Kidney glomerular epithelial cell (primary cell): ENCODE data around the gene NME1.
"Not testable (repeated sequence)": the region's sequence is repeated elsewhere in the genome, so short reads cannot be mapped to it uniquely, and the experiment has no call there.

Experiments used
- DNase-seq: peaks from one replicate; lab custom pipeline; 2025; lab: John Stamatoyannopoulos, UW

The NME1 gene

DNA sequence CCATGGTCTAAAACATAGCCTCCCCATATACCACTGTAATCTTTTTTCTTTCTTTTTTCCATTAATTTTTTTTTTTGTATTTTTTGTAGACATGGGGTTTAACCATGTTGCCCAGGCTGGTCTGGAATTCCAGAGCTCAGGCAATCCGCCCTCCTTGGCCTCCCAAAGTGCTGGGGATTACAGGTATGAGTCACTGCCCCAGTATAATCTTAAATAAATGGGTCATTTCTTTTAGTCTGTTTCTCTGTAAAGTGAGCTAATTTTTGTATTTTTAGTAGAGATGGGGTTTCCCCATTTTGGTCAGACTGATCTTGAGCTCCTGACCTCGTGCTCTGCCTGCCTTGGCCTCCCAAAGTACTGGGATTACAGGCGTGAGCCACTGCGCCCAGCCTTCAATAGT is 5.7 kb upstream of the NME1 start:
- no peak for DNase-seq

DNA sequence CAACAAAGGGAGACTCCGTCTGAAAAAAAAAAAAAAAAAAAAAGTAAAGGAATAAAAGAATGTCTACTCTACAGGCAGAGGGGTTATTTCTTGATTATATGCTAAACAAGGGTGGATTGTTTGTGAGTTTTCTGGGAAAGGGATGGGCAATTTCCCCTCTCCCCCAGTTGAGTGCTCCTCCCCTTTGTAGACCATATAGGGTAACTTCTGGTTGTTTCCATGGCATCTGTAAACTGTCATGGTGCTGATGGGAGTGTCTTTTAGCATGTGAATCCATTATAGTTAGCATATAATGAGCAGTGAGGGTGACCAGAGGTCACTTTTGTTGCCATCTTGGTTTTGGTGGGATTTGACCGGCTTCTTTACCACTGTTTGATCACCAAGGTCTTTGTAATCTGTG is 4.2 kb upstream of the NME1 start:
- DNase-seq = no peak

DNA sequence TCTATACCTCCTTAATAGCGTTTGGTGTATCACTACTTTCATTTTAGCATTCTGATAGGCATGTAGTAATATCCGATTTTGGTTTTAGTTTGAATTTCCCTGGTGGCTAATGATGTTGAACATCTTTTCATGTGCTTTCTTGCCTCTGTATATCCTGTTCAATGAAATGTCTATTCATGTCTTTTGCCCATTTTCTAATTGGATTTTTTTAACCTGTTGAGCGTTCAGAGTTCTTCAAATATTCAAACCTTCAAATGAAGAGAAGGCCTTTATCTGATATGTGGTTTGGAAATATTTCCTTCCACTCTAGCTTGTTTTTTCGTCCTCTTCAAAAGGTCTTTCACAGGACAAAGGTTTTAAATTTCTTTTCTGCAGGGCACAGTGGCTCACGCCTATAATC is 2.4 kb upstream of the NME1 start:
- DNase-seq = no peak

DNA sequence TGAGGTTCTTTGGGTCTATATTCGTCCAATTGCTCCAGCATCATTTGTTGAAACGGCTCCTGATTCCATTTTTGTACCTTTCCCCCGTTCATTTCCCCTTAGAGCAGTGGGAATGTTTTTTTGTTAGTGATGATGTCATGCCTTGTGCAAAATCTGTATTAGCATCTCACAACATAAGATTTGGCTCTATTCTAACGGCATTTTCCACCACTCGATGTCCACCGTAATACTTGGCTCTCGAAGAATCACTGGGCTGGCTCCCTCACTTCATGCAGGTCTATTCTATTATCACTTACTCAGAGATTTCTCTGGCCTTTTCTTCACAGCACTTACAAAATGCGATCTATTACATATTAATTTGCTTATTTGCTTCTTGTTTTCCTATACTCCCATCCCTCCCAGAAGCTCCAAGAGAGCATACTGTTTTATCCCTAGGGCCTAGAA is 571 bp upstream of the NME1 start:
- DNase-seq = no peak

DNA sequence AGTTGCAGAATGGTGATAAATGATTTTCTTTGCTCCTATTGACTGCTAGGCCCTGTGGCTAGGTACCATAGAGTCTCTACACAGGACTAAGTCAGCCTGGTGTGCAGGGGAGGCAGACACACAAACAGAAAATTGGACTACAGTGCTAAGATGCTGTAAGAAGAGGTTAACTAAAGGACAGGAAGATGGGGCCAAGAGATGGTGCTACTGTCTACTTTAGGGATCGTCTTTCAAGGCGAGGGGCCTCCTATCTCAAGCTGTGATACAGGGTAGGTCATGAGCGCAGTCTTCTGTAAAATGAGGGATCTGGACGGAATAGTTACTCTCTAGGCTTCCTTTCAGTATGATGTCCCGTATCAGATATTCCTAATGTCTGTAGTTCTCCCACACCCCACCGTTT is 817 bp downstream of the NME1 start:
- no peak for DNase-seq

DNA sequence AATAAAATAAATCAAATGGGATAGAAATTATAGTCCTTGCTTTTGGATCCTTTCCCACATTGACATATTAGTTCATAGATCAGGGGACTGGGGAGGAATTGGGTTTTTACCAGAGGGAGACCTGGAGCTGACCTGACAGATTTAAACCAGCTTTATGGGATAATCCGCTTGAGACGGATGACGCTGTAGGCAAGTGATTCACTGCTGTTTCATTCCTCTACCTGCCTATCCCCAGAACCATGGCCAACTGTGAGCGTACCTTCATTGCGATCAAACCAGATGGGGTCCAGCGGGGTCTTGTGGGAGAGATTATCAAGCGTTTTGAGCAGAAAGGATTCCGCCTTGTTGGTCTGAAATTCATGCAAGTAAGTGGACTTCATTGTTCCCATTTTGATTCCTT is 2.1 kb downstream of the NME1 start:
- DNase-seq = no peak

DNA sequence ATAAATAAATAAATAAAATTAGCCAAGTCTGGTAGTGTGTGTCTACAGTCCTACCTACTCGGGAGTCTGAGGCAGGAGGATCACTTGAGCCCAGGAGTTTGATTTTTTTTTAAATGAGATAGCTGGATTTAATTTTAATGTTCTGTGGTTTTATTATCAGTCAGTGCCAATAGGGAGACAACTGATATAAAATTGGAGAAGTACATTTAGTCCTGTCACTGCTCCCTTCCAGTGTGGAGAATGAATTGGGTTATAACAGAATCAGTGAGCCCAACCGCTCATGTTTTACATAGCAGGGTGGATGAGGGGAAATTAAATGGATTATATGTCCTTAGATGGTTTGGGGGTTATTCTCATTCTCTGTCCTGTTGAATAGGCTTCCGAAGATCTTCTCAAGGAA is 6.2 kb downstream of the NME1 start:
- no peak for DNase-seq

DNA sequence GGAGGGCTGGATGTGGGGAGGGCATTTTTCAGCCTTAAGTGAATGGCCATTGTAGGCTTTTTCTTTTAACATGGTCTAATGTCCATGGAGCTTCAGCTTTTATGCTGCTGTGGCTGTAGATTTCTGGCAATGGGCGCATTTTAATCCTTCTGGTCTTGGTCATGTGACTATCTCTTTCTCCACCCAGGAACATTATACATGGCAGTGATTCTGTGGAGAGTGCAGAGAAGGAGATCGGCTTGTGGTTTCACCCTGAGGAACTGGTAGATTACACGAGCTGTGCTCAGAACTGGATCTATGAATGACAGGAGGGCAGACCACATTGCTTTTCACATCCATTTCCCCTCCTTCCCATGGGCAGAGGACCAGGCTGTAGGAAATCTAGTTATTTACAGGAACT is 8.2 kb downstream of the NME1 start:
- DNase-seq = no peak

DNA sequence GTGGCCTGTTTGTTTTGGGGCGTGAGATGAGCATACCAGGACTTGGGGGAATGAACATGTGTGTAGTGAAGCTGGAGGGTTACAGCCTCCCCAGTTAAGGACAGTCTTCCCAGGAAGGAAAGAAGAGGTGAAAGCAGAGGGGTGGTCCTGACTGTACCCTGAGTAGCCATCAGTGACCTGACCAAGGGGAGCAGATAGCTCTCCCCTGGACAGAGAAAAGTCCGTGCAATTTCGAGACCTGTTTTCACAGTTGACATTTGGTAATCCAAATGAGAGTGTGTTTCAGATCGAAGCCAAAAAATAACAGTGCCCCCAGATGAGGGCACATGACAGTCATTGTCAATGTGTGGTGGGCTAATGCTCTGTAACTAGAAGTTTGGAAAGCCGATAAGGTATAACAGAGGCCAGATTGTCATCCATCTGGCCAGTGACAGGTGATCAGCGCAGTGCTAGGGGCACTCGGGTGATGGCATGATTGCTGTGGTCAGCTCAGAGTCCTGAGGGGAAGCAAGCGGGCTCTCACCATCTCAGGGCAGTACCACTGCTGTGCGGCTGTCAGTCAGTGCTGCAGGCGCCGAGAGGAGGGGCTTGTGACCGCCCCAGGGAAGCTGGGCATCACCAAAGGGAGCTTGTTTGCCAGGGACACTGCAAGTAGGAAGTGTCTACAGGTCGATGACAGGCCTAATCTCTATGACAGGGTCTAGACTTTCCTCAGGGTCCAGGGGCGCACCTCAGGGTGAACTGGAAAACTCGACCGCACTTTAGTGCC is 11.7 kb downstream of the NME1 start:
- DNase-seq = no peak

DNA sequence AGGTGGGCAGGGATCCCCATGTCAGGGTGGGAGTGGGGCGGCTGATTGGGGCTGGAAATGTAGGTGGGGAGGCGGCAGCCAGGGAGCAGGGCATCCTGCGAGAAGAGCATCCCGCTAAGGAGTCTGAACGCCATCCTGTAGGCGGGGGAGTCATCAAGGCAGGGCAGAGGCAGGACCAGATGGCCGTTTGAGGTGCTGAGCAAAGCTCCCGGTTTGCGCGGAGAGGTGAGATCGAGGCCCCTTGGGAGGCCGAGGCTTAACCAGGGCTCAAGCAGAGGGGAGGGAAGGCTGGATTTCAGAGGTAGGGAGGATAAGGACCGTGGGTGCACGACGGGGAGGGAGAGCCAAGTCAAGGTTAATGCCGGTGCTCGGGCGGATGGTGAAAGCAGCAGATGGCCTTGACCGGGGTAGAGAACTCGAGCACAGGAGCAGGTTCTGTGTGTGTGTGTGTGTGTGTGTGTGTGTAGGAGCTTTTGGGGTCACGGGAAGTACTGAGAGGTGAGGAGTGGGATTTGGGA is 12.4 kb downstream of the NME1 start:
- DNase-seq = no peak

DNA sequence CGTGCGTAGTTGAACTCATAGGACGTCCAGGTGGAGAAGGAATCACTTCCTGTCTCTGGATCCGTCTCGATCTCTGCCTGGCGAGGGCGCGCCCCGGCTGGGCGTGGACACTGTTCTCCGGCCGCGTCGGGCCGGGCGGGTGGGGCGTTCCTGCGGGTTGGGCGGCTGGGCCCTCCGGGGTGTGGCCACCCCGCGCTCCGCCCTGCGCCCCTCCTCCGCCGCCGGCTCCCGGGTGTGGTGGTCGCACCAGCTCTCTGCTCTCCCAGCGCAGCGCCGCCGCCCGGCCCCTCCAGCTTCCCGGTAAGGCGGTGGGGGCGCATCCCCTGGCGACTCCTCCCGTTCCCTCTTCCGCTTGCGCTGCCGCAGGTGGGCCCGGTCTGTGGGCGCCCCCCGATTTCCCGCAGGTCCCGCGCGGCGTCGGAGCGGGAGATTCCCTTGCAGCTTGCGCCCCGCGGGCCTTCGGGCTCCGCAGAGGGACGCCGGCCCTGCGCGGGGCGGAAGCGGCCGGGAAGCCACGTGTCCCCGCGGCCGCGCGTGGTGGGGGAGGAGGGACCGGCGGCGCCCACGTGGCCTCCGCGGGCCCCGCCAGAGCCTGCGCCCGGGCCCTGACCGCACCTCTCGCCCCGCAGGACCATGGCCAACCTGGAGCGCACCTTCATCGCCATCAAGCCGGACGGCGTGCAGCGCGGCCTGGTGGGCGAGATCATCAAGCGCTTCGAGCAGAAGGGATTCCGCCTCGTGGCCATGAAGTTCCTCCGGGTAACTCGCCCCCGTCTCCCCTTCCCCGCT is 13.0 kb downstream of the NME1 start, which contains the start of gene NME2:
TSS of gene NME2 (plus strand) at position 214 of the 789 bp plus-strand sequence. CDS start at position 634, 420 bp downstream.
- peak; percentile 81 for DNase-seq

DNA sequence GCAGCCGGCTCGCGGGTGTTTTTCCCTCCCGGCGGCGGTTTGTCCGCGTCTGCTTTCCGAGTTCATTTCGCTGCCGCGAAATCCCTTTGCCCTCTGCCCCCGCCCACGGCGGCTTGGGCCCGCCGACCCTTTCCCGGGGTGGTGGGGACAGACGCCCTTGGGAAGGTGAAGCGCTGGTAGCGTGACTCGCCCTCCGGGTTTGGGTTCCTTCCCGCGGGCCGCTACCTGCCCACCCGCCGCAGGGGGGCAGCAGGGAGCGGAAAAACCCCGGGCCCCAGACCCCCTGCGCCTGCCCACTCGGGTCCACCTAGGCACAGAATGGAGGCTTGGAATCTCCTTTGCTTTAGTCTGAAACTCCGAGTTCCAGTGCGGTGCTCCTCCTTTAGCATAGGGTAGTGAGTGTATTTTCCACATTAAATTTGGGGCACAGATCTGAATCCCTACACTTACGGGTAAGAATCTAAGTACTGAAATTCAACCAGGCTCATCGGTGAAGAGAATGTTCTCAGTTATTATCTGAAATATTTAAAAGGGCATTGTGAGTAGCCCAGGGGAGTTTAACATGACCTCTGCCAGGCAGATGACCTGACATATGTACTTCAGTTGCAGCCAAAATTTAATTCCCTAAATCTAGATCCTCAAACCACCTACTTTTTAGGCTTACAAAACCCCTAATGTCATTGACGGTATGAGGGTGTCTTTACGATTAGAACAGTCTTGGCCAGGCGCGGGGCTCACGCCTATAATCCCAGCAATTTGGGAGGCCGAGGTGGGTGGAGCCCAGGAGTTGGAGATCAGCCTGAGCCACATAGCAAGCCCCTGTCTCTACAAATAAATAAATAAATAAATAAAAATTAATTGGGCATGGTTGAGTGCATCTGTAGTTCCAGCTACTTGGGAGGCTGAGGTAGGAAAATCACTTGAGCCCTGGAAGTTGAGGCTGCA is 13.9 kb downstream of the NME1 start:
- DNase-seq = peak; percentile 46

DNA sequence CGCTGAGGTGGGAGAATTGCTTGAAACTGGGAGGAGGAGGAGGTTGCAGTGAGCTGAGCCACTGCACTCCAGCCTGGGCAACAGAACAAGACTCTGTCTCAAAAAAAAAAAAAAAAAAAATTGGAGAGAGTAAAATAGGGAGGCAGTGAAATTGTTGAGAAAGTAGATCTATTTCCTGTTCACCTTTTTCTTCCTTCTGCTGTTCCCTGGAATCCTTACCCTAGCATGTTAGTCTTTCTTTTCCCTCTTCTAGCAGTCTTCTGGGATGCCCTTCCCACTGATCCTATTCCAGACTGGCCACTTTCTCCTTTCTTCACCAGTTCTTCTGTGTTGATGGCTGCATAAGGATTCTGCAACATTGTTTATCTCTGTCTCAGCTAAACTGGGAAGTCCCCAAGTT is 16.0 kb downstream of the NME1 start:
- no peak for DNase-seq

DNA sequence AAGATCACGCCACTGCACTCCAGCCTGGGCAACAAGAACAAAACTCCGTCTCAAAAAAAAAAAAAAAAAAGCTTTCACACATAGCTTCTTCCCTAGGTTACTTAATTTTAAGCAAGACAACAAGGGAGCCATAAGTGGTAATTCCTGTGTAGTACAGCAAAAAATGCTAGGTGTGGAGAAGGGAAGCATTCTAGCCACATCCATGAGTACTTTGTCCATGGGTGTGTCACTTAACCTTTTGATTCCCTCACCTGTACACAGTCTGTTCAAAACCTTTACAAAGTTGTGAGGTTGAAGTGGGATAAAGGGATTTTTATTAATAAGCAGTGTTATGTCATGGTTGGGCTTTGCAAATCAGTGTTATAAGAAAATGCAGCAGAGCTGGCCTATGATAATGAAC is 17.4 kb downstream of the NME1 start:
- no peak for DNase-seq

DNA sequence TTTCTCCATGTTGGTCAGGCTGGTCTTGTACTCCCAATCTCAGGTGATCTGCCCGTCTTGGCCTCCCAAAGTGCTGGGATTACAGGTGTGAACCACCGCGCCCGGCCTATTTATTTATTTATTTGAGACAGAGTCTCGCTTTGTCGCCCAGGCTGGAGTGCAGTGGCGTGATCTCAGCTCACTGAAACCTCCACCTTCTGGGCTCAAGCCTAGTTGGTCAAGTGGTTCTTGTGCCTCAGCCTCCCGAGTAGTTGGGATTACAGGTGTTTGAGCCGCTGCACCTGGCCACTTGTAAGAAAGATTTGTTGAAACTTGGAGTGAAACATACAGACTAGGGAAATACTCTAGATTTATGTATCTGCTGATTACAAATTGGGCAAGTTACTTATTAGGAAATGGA is 18.7 kb downstream of the NME1 start:
- DNase-seq = not testable (repeated sequence)

DNA sequence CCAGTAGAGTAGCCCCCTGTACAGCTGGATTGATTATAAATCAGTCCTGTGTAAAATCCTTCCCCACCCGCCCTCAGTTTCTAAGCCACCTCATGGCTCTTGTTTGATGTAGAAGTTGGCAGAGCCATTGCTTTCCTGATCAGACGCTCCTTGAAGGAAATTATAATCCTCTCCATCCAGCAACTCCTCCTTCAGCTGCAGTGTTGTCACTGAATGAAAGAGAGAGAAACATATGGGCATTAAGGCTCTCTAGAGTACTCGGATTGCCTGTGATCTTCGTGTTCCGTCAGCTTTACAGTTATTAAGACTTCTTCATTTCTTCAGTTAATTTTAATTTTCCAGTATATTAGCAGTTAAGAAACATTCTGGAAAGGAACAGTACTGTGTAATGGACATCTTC is 27.1 kb downstream of the NME1 start:
- DNase-seq = no peak

DNA sequence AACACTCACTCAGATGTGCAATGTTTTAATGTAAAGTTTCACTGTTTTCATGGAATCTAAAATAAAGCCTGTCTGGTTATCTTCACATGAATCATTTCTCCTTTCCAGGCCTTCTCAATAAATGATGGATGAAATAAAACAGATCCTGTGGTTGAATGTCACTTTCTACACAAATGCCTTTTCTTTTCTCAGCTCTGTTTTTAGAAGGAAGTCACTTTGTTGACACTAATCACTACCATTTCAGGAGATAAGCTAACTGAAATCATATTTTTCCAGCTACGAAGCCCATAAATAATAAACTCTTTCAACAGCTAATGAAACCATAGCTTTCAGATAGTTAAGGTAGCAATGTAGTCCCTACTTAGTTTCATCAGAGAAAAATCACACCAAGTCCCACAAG is 30.8 kb downstream of the NME1 start:
- DNase-seq = no peak

DNA sequence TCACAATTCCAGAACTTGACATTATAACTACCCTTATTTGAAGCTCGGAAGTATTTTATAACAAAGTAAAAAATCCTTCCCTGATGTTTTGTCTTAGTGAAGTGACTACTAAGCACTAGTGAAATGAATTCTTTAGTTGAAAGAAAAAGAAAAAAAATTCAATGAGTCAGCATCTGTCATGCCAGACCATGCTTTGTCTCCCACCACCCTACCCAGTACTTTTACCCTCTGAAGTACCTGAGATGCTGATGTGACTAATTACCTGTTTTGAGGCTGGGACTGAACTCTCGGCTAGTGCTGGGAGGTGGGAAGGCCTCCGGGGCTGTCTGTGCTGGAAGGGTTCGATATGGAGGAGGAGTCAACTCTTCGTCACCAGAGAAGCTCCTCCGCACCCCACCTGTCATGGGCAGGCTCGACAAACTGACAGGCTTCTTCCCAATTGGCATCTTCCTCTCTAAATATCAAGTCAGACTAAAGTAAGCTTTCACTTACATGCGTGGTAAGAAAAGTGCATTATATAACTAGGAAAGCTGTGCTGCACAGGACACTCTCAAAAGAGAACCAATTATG is 32.5 kb downstream of the NME1 start:
- no peak for DNase-seq

DNA sequence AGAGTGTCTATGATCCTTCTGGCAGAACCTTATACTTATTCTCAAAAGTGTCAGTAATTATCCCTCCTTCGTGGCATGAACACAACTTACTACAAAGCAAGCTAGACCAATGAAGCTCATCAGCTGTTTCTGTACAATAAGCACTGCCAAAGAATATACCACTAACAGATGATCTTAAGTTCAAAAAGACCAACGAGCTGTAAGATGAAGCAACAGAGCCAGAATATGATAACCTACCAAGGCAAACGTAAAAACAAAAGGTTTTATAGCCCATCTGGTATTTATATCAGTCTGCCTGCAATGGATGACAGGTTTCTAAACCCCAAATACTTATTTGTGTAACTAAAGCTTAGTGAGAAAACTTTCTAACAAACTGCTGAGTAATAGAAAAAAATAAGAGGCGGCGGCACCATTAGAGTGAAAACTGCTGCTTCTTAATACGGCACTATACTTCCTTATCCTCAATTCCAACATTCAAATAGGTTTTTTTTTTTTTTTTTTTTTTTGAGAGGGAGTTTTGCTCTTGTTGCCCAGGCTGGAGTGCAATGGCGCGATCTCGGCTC is 35.0 kb downstream of the NME1 start:
- no peak for DNase-seq

DNA sequence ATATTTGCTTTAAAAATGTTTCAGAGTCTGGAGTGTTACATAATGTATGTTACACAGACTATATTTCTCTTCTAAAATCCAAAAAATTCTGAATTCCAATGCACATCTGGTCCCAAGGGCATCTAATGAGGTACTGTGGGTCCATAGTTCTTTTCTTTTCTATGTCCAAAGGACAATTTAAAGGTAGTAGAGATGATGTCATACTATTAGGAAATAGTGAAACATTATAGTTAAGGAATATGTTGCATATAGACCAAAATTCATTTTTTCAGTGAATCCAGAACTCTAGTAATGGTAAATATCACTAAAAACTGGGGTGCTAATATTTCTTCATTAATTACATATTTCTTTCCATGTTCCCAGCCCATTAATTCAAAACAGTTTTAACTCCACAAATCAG is 35.8 kb downstream of the NME1 start:
- DNase-seq = no peak

DNA sequence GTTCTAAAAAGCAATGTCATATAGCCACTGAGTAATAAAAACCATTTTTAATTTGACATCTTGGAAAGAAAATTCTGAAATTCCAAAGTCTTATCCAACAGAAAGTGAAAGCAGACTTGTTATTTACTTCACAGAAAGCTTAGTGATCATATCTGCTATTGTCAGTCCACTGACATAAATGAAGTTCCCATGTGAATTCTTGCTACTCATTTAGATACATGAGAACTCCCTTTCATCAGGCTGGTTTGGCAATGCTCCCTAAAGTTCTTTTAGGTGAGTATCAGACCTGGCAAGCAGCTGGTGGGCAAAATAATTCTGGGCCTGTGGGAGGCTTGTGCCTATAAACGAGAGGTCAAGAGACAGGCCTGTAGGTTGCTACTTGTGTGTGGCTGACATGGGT is 36.3 kb downstream of the NME1 start:
- no peak for DNase-seq
